ENCODE data around the gene NLRC3.

The NLRC3 gene

GRCh38 chr16:3542601-3543373 lies 34.4 kb downstream of the NLRC3 start:
- DNase-seq: no peak

- no peak for DNase-seq
These were observed 35.6 kb downstream of the NLRC3 start for GRCh38 chr16:3541527-3542155.

DNA sequence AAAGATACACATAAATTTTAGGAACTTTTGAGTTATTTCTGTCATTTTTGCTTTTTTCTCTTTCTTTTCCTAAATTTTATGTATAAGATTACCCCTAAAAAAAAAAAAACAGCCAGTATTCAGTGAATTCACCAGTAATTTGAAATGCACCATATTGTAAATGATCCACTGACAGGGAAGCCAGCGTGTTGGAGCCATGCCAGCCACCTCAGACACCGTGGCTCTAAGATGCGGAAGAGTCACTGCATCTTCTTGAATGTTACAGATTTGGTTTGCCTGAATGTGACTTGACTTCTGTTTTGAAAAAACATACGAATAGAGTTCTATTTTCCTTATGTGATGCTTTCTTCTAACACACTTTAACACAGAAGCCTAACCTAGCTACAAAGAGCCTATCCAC lies 39.0 kb downstream of the NLRC3 start:
- DNase-seq: no peak

GRCh38 chr16:3536851-3537250 lies 40.4 kb downstream of the NLRC3 start:
- DNase-seq: no peak

DNA sequence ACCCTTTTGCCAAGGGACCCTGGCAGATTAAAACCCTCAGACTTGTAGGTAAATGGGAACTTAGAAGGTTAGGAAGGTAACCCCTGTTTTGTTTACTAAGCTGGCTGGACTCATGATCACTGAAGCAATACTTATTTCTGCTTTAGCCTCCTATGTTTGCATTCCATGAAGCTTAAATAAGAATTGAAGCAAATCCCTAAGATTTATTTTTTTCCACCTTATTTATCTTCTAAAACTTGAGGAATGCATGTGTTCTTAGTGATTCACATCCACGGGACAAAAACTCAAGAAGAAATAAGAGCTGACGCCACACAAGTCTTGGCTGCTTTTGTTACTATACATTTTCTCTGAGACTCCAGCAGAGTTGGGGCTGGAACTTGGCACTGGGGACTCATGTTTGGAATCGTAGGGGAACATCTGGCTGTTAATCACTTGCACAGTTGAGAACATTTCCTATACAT lies 40.9 kb downstream of the NLRC3 start:
- no peak for DNase-seq

DNA sequence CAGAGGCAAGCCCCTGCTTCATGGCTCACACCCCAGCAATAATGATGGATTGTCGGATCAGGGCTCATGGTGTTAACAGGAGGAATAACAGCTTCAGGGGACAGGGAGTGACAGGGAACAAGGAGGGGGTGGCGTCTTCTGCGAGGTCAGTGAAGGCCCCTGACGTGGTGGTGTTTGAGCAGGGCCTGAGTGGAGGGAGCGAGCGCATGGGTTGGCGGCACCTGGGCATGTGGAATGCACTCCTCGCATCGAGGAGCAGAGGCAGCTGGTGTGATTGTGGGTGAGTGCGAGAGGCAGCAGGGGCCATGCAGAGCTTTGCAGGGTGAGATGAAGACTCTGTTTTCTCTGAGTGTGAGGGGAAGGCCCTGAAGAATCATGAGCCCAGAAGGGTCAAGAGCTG lies 43.1 kb downstream of the NLRC3 start:
- DNase-seq: no peak

GRCh38 chr16:3532741-3533140 lies 44.5 kb downstream of the NLRC3 start:
- DNase-seq: no peak

DNA sequence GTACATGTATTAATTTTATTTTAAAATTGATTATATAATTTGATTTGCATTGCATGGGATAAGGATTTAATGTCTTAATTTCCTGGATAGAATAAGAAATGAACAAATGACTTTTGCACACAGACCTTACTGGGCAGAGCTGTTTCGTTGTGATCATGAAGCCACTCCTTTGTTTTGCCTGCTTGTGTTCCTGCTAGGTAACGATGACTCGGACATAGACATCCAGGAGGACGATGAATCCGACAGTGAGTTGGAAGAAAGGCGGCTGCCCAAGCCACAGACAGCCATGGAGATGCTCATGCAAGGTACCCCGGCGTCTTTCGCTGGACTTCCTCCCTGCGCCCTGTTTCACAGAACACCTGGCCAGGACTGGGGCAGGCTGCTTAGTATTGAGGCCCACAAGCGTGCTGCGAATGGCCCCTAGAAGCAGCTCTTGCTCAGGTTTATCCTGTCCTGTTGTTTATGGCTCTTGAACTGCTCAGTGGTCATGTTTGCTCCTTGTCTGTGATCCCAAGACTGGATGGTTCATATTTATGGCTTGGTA lies 46.8 kb downstream of the NLRC3 start:
- DNase-seq: no peak

- DNase-seq: no peak
These were observed 48.0 kb downstream of the NLRC3 start for GRCh38 chr16:3529175-3529574.

DNA sequence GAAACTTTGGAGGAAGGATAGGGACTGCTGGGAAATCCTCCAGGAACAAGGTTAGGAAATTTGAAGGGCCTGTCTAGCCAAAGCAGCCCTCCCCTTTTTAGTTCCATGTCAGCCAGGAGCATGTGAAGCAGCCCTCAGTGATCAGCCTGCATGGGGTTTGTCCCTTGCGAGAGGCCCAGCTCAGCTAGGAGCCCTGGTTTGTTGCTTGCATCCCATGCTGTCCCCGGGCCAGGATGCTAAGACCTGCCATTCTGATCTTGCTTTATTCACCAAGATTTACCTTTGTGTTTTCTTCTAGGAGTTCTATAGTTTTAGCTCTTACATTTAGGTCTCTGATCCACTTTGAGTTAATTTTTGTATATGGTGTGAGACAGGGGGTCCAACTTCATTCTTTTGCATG lies 48.8 kb downstream of the NLRC3 start:
- no peak for DNase-seq

- DNase-seq: peak; percentile 13
These were observed 49.9 kb downstream of the NLRC3 start for GRCh38 chr16:3527216-3527829.

GRCh38 chr16:3525951-3526350 lies 51.3 kb downstream of the NLRC3 start:
- DNase-seq: no peak

DNA sequence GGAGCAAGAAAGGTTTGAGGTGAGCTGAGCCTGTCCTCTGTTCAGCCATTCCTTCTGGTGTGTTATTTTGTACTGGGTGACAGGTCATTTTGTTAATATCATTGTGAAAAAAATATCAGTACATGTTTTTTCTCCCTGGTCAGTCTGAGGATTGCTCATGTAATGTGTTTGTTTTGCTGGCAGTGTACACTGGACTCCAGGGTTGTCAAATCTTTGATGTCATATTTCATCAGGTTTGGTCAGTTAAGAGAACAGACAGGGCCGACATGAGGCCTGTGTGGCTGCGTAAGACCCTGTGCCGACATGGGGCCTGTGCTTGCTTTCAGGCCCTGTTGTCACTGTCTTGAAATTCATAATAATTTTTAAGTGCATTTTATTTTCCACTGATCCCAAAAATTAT lies 53.9 kb downstream of the NLRC3 start:
- DNase-seq: no peak

GRCh38 chr16:3520841-3521240 lies 56.4 kb downstream of the NLRC3 start:
- no peak for DNase-seq

DNA sequence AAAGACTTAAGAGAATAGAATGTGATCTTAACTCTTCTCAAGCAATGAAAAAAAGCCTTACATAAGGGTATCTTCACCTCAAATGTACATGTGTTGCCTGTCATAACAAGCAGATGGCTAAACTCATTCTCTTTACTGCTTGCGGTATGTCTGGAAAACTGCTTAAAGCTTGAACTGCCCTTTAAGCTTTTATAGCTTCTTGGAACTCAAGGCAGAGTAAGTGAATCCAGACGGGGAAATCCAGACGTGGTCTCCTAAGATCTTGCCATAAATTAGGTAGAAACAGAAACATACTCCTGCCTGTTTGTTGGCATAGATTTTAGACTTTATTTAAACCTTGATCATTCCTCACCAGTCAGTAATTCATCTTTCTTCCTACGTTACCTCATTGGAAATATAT lies 56.8 kb downstream of the NLRC3 start:
- no peak for DNase-seq

- no peak for DNase-seq
These were observed 57.6 kb downstream of the NLRC3 start for GRCh38 chr16:3519581-3519980.

DNA sequence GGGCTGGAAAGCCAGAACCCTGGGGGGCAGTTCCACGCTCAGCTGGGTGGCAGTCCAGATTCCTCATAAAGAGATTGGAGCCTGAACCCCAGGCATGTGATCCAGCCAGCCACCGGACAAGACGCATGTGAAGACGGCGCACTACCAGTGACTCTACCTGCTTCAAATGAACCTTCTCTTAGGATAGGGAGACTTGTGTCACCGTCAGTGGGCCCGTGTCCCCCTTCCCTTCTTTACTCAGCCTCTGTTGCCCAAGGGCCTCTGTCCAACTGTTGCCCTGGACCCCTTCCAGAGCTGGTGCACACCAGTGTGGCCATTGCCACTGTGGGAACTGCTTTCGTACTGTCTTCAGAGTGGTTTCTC lies 58.2 kb downstream of the NLRC3 start:
- no peak for DNase-seq

DNA sequence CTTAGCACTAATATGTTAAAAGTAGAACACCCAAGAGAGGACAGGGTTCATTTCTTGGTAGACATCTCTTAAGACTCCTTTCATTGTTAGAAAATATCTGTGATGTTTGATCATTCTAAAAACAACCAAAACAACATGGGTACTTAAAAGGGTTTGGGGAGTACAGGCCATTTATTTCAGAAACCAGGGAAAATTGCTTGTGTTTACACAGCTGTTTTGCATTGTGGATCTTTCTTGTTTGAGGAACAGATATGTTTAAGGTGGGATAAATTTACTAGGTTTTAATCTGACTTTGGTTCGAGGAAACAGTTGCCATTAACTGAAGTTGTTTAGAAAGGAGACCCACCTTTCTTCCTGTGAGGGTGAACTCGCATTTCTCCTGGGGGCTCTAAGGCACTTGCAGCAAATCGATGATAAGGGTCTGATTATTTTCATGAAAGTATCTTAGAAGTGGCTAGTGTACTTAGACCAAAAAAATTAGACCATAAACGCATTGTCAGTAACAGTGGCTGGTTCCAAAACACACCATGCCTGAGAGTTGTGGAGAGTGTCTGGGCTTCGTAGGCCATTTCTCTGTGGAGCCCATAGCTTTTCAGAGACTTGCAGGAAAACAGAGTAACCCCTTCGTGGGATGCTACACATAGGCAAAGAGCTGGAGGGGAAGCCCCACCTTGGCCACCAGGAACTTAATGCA lies 58.8 kb downstream of the NLRC3 start:
- no peak for DNase-seq

- DNase-seq: no peak
These were observed 61.3 kb downstream of the NLRC3 start for GRCh38 chr16:3515897-3516296.

DNA sequence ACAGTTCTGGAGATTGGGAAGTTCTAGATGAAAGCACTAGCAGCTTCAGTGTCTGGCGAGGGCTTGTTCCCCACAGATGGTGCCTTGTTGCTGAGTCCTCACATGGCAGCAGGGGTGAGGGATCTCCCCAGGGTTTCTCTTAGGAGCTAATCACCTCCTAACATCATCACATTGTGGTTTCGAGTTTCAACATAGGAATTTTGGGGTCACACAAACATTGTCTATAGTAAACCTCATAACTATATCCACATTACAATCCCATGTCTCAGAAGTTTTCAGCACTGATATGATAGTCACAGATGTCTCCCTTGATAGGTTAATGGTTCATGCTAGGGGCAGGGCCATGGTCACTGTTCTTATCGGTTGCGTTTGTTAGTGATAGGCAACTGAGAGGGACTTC lies 62.6 kb downstream of the NLRC3 start:
- DNase-seq: no peak

GRCh38 chr16:3513892-3514583 lies 63.2 kb downstream of the NLRC3 start:
- no peak for DNase-seq

- no peak for DNase-seq
These were observed 65.7 kb downstream of the NLRC3 start for GRCh38 chr16:3511286-3512180.

All from T1000 (cell line).